HepG2 (cell line): ENCODE results near the gene C10orf67.

ENCODE experiments used
- TF ChIP-seq, protein P1 (sequence below): sonication (generic); formaldehyde crosslinking; IDR thresholded peaks from 2 replicates; pipeline ENCODE4 v1.9.0; 2022; ENCODE audit warnings: missing genetic modification reagents, mild to moderate bottlenecking, borderline replicate concordance
- TF ChIP-seq, protein P2 (sequence below): sonication (generic); formaldehyde crosslinking; IDR thresholded peaks from 2 replicates; pipeline ENCODE4 v1.4.0; 2020; ENCODE audit warnings: missing genetic modification reagents

DNA sequence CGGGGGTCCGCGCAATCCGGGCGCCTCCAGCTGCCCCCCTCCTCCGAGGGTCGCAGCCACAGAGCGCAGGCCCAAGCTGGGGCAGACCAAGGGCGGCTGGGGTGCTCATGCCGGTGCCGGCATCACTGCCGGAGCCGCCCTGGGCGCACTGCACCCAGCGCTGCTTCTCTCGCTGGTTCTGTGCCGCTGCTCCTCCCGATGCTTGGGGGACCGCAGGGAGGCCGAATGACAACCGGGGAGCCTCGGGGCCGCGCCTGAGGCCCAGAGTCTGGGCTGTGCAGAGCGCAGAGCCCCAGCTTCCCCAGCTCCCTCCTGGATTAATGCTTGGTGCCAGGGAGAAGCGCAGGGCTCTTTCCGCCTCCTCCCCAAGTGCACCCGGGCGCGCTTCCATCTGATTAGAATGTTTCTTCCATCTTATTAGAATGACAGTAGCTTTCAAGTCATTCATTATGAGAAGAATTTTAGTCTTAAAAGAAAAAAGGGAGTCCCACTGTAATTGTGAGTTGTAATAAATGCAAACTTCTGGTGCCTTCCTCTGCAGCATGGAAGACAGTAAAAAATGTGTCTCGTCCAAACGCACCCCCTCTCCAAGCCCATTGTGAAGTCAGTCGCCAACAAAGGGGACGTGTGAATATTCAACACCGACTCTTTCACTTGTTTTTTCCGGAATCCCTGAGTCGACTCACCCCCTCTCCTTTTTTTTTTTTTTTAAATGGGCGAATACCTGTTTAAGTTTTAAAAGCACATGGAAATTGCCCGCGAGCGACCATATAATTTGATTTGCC, 172.0 kb downstream of the C10orf67 start:
- TF ChIP-seq, protein P1, sequence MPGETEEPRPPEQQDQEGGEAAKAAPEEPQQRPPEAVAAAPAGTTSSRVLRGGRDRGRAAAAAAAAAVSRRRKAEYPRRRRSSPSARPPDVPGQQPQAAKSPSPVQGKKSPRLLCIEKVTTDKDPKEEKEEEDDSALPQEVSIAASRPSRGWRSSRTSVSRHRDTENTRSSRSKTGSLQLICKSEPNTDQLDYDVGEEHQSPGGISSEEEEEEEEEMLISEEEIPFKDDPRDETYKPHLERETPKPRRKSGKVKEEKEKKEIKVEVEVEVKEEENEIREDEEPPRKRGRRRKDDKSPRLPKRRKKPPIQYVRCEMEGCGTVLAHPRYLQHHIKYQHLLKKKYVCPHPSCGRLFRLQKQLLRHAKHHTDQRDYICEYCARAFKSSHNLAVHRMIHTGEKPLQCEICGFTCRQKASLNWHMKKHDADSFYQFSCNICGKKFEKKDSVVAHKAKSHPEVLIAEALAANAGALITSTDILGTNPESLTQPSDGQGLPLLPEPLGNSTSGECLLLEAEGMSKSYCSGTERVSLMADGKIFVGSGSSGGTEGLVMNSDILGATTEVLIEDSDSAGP (CRISPR knock-in tag), result no peak
- TF ChIP-seq, protein P2, sequence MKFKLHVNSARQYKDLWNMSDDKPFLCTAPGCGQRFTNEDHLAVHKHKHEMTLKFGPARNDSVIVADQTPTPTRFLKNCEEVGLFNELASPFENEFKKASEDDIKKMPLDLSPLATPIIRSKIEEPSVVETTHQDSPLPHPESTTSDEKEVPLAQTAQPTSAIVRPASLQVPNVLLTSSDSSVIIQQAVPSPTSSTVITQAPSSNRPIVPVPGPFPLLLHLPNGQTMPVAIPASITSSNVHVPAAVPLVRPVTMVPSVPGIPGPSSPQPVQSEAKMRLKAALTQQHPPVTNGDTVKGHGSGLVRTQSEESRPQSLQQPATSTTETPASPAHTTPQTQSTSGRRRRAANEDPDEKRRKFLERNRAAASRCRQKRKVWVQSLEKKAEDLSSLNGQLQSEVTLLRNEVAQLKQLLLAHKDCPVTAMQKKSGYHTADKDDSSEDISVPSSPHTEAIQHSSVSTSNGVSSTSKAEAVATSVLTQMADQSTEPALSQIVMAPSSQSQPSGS, result no peak
